HepG2 (cell line): ENCODE data around the gene PTPRD. TPM values are rescaled to one million over a fixed set of nuclear protein-coding genes. Genes with fewer than 3 reads are reported as not detected.

Source experiments
- ATAC-seq: fragments of 200-7000 bp; cut with Tn5 transposase; 3 replicates; pipeline ENCODE4 v1.9.1; 2020; ENCODE audit warnings: mild to moderate bottlenecking, moderate library complexity
- BruUV-seq: library from RNA; stranded (reverse); fragments of 400-500 nt; replicated peaks from 2 replicates; lab custom pipeline; 2021; lab: Mats Ljungman, UMichigan
- CTCF ChIA-PET: fragments of 300-600 bp; formaldehyde crosslinking; extraction: SDS; loops from one replicate; lab custom pipeline; 2021; ENCODE audit warnings: low total read pairs, inconsistent platforms, low intra/inter-chr PET ratio; lab: Yijun Ruan, JAX
- POLR2A ChIA-PET: fragments of 350-600 bp; sonication (Branson Sonifier 250); formaldehyde crosslinking; loops from one replicate; lab custom pipeline; 2020; ENCODE audit warnings: antibody characterized with exemption, inconsistent platforms; lab: Yijun Ruan, JAX
- DNase-seq: peaks from one replicate; pipeline ENCODE4 v3.0.0-alpha.2; 2015; ENCODE audit warnings: low spot score
- FAIRE-seq: peaks from 3 replicates; lab custom pipeline; 2011; peaks lifted over from hg19 to GRCh38; lab: Jason Lieb, UNC
- H2AFZ ChIP-seq: one replicate; pipeline ENCODE4 v1.6.1; 2011; ENCODE audit warnings: low read length, inconsistent platforms
- H3K27ac ChIP-seq: fragments of 300-600 bp; 3 replicates; pipeline ENCODE4 v1.8.0; 2011; ENCODE audit warnings: mixed run types, mild to moderate bottlenecking, mixed read lengths, low read length, inconsistent platforms; ENCODE audit not compliant: insufficient read depth; ENCODE audit errors: extremely low read length
- H3K27me3 ChIP-seq, 2 experiments: fragments of 200-600 bp in 1 of 2; 2 replicates in 1 of 2; 3 replicates in 1 of 2; pipeline versions ENCODE4 v1.6.0 to v1.8.0; 2011; ENCODE audit warnings: low read length in 2 of 2, mild to moderate bottlenecking in 2 of 2, moderate library complexity in 2 of 2, inconsistent platforms in 1 of 2; ENCODE audit not compliant: insufficient read depth in 2 of 2, control insufficient read depth in 1 of 2
- H3K36me3 ChIP-seq, 2 experiments: fragments of 200-600 bp in 1 of 2; replicated peaks in 1 of 2; 2 replicates in 1 of 2; 3 replicates in 1 of 2; pipeline versions ENCODE4 v1.5.1 to v1.8.0; 2011; ENCODE audit warnings: low read length in 2 of 2, inconsistent platforms in 1 of 2; ENCODE audit not compliant: insufficient read depth in 2 of 2, control insufficient read depth in 1 of 2
- H3K4me1 ChIP-seq: 2 replicates; pipeline ENCODE4 v1.5.1; 2012; ENCODE audit warnings: low read length, inconsistent platforms; ENCODE audit not compliant: insufficient read depth
- H3K4me2 ChIP-seq: 2 replicates; pipeline ENCODE4 v1.6.0; 2011; ENCODE audit warnings: low read depth, low read length, inconsistent platforms
- H3K4me3 ChIP-seq, 3 experiments: fragments of 200-600 bp in 1 of 3; sonication (generic), shearing (Covaris generic) in 1 of 3; replicated peaks in 1 of 3; 2 replicates each; pipeline ENCODE4 v1.5.1; 2011 to 2016; ENCODE audit warnings: low read length in 3 of 3, inconsistent platforms in 2 of 3, low read depth in 2 of 3, mild to moderate bottlenecking in 2 of 3, control low read depth in 1 of 3, mixed read lengths in 1 of 3; ENCODE audit not compliant: insufficient read depth in 1 of 3
- H3K79me2 ChIP-seq: one replicate; pipeline ENCODE4 v1.6.1; 2011; ENCODE audit warnings: low read length, inconsistent platforms; ENCODE audit not compliant: insufficient read depth
- H3K9ac ChIP-seq: 2 replicates; pipeline ENCODE4 v1.6.0; 2011; ENCODE audit warnings: mild to moderate bottlenecking, low read depth, low read length, inconsistent platforms; ENCODE audit not compliant: insufficient read depth
- H3K9me3 ChIP-seq: 2 replicates; pipeline ENCODE4 v1.5.1; 2012; ENCODE audit warnings: mild to moderate bottlenecking, low read length
- H4K20me1 ChIP-seq: 2 replicates; pipeline ENCODE4 v1.6.0; 2011; ENCODE audit warnings: inconsistent platforms, mild to moderate bottlenecking, low read length, moderate library complexity; ENCODE audit not compliant: insufficient read depth
- ATAD3A ChIP-seq: sonication (generic); formaldehyde crosslinking; IDR thresholded peaks from 2 replicates; pipeline ENCODE4 v1.4.0; 2020; ENCODE audit warnings: missing genetic modification reagents
- CREM ChIP-seq, 2 experiments: sonication (generic) in 1 of 2; formaldehyde crosslinking in 1 of 2; IDR thresholded peaks; 2 replicates each; pipeline versions ENCODE4 v1.4.0 to v1.6.1; 2016 to 2020; ENCODE audit warnings: antibody characterized with exemption in 1 of 2, mild to moderate bottlenecking in 1 of 2, missing genetic modification reagents in 1 of 2
- EEA1 ChIP-seq: sonication (generic); formaldehyde crosslinking; IDR thresholded peaks from 2 replicates; pipeline ENCODE4 v1.5.1; 2020; ENCODE audit warnings: mild to moderate bottlenecking, missing genetic modification reagents, borderline replicate concordance
- FOXP1 ChIP-seq, 2 experiments: fragments of 450-650 bp in 1 of 2; IDR thresholded peaks; 2 replicates each; pipeline ENCODE4 v1.6.1; 2017 to 2018; ENCODE audit warnings: antibody characterized with exemption in 1 of 2
- GPN1 ChIP-seq: sonication (generic); formaldehyde crosslinking; IDR thresholded peaks from 2 replicates; pipeline ENCODE4 v1.5.1; 2020; ENCODE audit warnings: missing genetic modification reagents, borderline replicate concordance
- HIC2 ChIP-seq: sonication (generic); formaldehyde crosslinking; IDR thresholded peaks from 2 replicates; pipeline ENCODE4 v1.9.0; 2022; ENCODE audit warnings: low read depth, missing genetic modification reagents
- JARID2 ChIP-seq: sonication (generic); formaldehyde crosslinking; IDR thresholded peaks from 2 replicates; pipeline ENCODE4 v1.8.1; 2023; ENCODE audit warnings: missing genetic modification reagents, inconsistent platforms; ENCODE audit not compliant: insufficient replicate concordance
- NFYB ChIP-seq: sonication (generic); formaldehyde crosslinking; IDR thresholded peaks from 2 replicates; pipeline ENCODE4 v1.4.0; 2020; ENCODE audit warnings: missing genetic modification reagents
- NR2F1 ChIP-seq, 2 experiments: fragments of 450-650 bp in 1 of 2; formaldehyde crosslinking in 1 of 2; IDR thresholded peaks; 2 replicates each; pipeline versions ENCODE4 v1.5.0 to v1.6.1; 2016 to 2020; ENCODE audit warnings: mild to moderate bottlenecking in 1 of 2, missing compliant biosample characterization in 1 of 2, missing genetic modification reagents in 1 of 2, moderate library complexity in 1 of 2
- PAWR ChIP-seq: sonication (generic); formaldehyde crosslinking; IDR thresholded peaks from 2 replicates; pipeline ENCODE4 v1.4.0; 2020; ENCODE audit warnings: missing genetic modification reagents, mild to moderate bottlenecking, borderline replicate concordance
- TAF15 ChIP-seq: fragments of 200-400 bp; formaldehyde crosslinking; IDR thresholded peaks from one replicate; pipeline ENCODE4 v1.6.1; 2018; ENCODE audit warnings: mild to moderate bottlenecking, low read depth, low read length; ENCODE audit not compliant: poor library complexity, severe bottlenecking
- ZBTB25 ChIP-seq: IDR thresholded peaks from 2 replicates; pipeline ENCODE4 v1.6.1; 2018; ENCODE audit warnings: missing genetic modification reagents
- ZNF570 ChIP-seq: sonication (generic); formaldehyde crosslinking; IDR thresholded peaks from 2 replicates; pipeline ENCODE4 v1.4.0; 2020; ENCODE audit warnings: mild to moderate bottlenecking, missing genetic modification reagents, borderline replicate concordance
- WGBS: methylation state at CpG from one replicate; pipeline ENCODE4 v1.1.6; 2017; ENCODE audit warnings: low lambda C conversion rate; 5-methylcytosine and 5-hydroxymethylcytosine counted together
- in situ Hi-C: cut with HindIII; loops from 2 replicates; pipeline ENCODE4 v1.10.0; 2017; ENCODE audit warnings: low pct_unique_long_range_greater_than_20kb; ENCODE audit not compliant: extremely low pct_ligation_motif_present
- intact Hi-C: fragments of 100-400 bp; cut with micrococcal nuclease; formaldehyde crosslinking; loops from one replicate; pipeline ENCODE4 v1.10.0; 2022; ENCODE audit not compliant: unreplicated experiment
- polyA plus RNA-seq, 8 experiments: library from polyadenylated mRNA; depleted of rRNA in 3 of 8; stranded (reverse) in 7 of 8; unstranded in 1 of 8; fragments of >200 nt; fragmentation: Illumina TruSeq in 4 of 8; extraction: Trizol in 4 of 8; gene quantifications; 2 replicates each; pipeline versions ENCODE4 v1.2.1 to v1.2.3, GENCODE V29; 2011 to 2016; ENCODE audit warnings: low read depth in 4 of 8, missing spikeins in 1 of 8, mixed read lengths in 1 of 8; ENCODE audit not compliant: insufficient read depth in 1 of 8
- total RNA-seq, 5 experiments: library from RNA; depleted of rRNA; stranded (reverse); fragments of >200 nt; fragmentation: Illumina TruSeq; extraction: Trizol; gene quantifications; 2 replicates each; pipeline ENCODE4 v1.2.3, GENCODE V29; 2016; ENCODE audit warnings: low read depth in 1 of 5

The PTPRD gene
- total and polyA plus RNA-seq, 2 of the 13 experiments (the other 11 are each of a cell fraction or from before 2014, with no cell fraction given) = 0.05 TPM; not detected in 1

DNA sequence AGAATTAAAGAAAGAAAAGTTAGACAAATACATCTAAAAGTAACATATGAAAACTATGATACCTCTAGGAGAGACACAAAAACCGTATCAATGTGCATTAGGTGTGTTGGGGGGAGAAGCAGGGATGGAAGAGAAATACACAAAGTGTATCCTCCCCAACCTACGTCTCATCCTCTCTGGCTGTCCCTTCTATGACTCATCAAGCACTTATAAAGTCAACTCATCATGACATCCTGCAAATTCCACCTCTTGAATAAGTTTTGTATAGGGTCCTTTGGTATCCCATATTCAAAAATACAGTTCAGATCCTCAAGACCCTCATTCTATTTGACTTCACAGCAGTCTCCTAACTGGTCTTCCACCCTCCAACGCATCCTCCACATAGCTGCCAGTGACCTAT lies 1895.7 kb downstream of the PTPRD start:
- ChIA-PET POLR2A (no interaction called here), CTCF (no interaction called here)
- Histone ChIP-seq H3K9me3 (no peaks in the 10 kb centered on the region), H3K36me3 (no peaks in the 10 kb centered on the region), H2AFZ (no peak overlapping the region), H3K9ac (no peak overlapping the region), H3K4me3 (no peak overlapping the region), H4K20me1 (no peaks in the 10 kb centered on the region), H3K79me2 (no peaks in the 10 kb centered on the region), H3K4me2 (no peak overlapping the region), H3K27me3 (no peaks in the 10 kb centered on the region), H3K4me1 (no peaks in the 10 kb centered on the region), H3K27ac (no peak overlapping the region)
- WGBS = 2% methylated on average over 3 of the region's 3 CpGs
- ATAC-seq (no peak), FAIRE-seq (no peak), DNase-seq (no peak)
- in situ Hi-C loops = no loop called here
- intact Hi-C loops = no loop called here
- no TSS peak for BruUV-seq
- TF ChIP-seq FOXP1 (IDR thresholded peaks at IDR 0.05) (no peak), FOXP1 (CRISPR knock-in tag; IDR thresholded peaks at IDR 0.05) (no peak), ZBTB25 (CRISPR knock-in tag) (no peak)
- TF ChIP-seq, all 625 proteins: peak for 0

DNA sequence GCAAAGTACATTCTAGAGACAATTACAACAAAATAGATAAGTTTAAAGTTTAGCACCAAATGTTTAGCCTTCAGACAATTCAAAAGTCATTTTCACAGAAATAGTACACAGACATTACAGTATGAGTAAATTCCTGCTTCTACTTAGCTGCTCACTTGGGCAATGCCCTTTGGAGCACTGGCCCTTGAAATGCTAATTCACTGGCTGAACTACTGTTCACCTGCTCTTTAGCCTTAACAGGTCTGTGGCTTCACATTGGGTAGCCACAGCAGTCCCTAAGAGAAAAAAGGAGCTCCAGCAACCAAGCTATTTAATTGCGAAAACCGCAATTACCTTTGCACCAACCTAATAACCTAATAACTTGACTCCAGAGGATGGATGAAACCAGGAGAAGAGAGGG lies 1897.0 kb downstream of the PTPRD start:
- DNase-seq (no peak), FAIRE-seq (no peak), ATAC-seq (no peak)
- Histone ChIP-seq H2AFZ (no peak overlapping the region), H3K27me3 (no peaks in the 10 kb centered on the region), H3K9me3 (no peaks in the 10 kb centered on the region), H3K36me3 (no peaks in the 10 kb centered on the region), H4K20me1 (no peaks in the 10 kb centered on the region), H3K4me1 (no peaks in the 10 kb centered on the region), H3K79me2 (no peaks in the 10 kb centered on the region), H3K27ac (no peak overlapping the region), H3K4me3 (no peak overlapping the region), H3K9ac (no peak overlapping the region), H3K4me2 (no peak overlapping the region)
- in situ Hi-C loops (no loop called here), intact Hi-C loops (no loop called here)
- TF ChIP-seq ATAD3A (CRISPR knock-in tag) = no peak
- no peak for TF ChIP-seq PAWR (CRISPR knock-in tag)
- TF ChIP-seq EEA1 (CRISPR knock-in tag) = no peak
- TF ChIP-seq GPN1 (CRISPR knock-in tag) = no peak
- TF ChIP-seq HIC2 (CRISPR knock-in tag) = no peak
- TF ChIP-seq JARID2 = no peak
- no peak for TF ChIP-seq CREM (IDR thresholded peaks at IDR 0.05)
- TF ChIP-seq CREM (CRISPR knock-in tag; IDR thresholded peaks at IDR 0.05) = no peak
- no peak for TF ChIP-seq ZNF570
- TF ChIP-seq TAF15 = no peak
- TF ChIP-seq NFYB (CRISPR knock-in tag) = no peak
- no peak for TF ChIP-seq NR2F1 (CRISPR knock-in tag; IDR thresholded peaks at IDR 0.05)
- ChIA-PET CTCF (no interaction called here), POLR2A (no interaction called here)
- WGBS = 18% methylated on average over 2 of the region's 2 CpGs
- BruUV-seq = no TSS peak
